ENCODE results near the gene PPID.

DNA sequence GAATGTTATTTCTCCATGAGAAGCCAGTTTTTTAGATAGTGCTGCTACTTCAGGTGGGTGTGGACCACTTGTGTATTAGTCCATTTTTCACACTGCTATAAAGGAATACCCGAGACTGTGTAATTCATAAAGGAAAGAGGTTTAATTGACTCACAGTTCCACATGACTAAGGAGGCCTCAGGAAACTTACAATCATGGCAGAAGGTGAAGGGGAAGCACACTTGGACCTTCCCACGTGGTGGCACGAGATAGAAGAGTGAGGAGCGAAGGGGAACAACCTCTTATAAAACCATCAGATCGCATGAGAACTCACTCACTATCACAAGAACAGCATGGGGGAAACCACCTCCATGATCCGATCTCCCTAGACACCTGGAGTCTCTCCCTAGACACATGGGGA is 3.4 kb upstream of the PPID start:
- TF ChIP-seq, protein P1, sequence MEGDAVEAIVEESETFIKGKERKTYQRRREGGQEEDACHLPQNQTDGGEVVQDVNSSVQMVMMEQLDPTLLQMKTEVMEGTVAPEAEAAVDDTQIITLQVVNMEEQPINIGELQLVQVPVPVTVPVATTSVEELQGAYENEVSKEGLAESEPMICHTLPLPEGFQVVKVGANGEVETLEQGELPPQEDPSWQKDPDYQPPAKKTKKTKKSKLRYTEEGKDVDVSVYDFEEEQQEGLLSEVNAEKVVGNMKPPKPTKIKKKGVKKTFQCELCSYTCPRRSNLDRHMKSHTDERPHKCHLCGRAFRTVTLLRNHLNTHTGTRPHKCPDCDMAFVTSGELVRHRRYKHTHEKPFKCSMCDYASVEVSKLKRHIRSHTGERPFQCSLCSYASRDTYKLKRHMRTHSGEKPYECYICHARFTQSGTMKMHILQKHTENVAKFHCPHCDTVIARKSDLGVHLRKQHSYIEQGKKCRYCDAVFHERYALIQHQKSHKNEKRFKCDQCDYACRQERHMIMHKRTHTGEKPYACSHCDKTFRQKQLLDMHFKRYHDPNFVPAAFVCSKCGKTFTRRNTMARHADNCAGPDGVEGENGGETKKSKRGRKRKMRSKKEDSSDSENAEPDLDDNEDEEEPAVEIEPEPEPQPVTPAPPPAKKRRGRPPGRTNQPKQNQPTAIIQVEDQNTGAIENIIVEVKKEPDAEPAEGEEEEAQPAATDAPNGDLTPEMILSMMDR (IDR thresholded peaks at IDR 0.05): no peak
- TF ChIP-seq POLR2AphosphoS5 (IDR thresholded peaks at IDR 0.05): no peak
- TF ChIP-seq POLR2A (IDR thresholded peaks at IDR 0.05): no peak
